HEK293T (cell line): Measurements from ENCODE around the gene SLC9A7.

Experiments used
- ARNT ChIP-seq: fragments of 450-650 bp; IDR thresholded peaks from 2 replicates; pipeline ENCODE4 v1.6.1; 2017; ENCODE audit warnings: mild to moderate bottlenecking
- BHLHE40 ChIP-seq: fragments of 450-650 bp; IDR thresholded peaks from 2 replicates; pipeline ENCODE4 v1.6.1; 2016; ENCODE audit warnings: mild to moderate bottlenecking, moderate library complexity, borderline replicate concordance
- CTBP1 ChIP-seq: fragments of 450-650 bp; IDR thresholded peaks from 2 replicates; pipeline ENCODE4 v1.6.1; 2016; ENCODE audit warnings: borderline replicate concordance
- ELF4 ChIP-seq: fragments of 450-650 bp; IDR thresholded peaks from 2 replicates; pipeline ENCODE4 v1.6.1; 2017; ENCODE audit warnings: antibody characterized with exemption
- FOXA1 ChIP-seq: fragments of 450-650 bp; IDR thresholded peaks from 2 replicates; pipeline ENCODE4 v1.6.1; 2016; ENCODE audit warnings: mild to moderate bottlenecking
- HDGF ChIP-seq: fragments of 450-650 bp; IDR thresholded peaks from 2 replicates; pipeline ENCODE4 v1.6.1; 2017; ENCODE audit warnings: antibody characterized with exemption, borderline replicate concordance
- NFRKB ChIP-seq: fragments of 450-650 bp; IDR thresholded peaks from 2 replicates; pipeline ENCODE4 v1.6.1; 2016; ENCODE audit warnings: mild to moderate bottlenecking, moderate library complexity
- SP1 ChIP-seq: fragments of 450-650 bp; IDR thresholded peaks from 2 replicates; pipeline ENCODE4 v1.6.1; 2017
- SUZ12 ChIP-seq: fragments of 450-650 bp; IDR thresholded peaks from 2 replicates; pipeline ENCODE4 v1.6.1; 2016; ENCODE audit warnings: mild to moderate bottlenecking
- TARDBP ChIP-seq: fragments of 450-650 bp; IDR thresholded peaks from 2 replicates; pipeline ENCODE4 v1.6.1; 2016
- ZNF384 ChIP-seq: fragments of 450-650 bp; IDR thresholded peaks from 2 replicates; pipeline ENCODE4 v1.6.1; 2016

DNA sequence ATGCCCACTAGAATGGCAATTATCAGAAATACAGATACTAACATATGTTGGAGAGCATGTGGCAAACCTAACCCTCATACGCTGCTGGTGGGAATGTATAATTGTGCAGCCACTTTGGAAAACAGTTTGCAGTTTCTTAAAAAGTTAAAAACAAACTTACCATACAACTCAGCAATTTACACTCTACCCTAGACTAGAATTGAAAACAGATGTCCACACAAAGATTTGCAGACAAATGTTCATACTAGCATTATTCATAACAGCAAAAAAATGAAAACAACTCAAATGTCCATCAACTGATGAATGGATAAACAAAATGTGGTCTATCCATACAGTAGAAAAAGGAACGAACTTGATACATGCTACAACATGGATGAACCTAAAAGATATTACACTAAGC lies 64.4 kb downstream of the SLC9A7 start:
- TF ChIP-seq SP1 (no peak), FOXA1 (no peak), ELF4 (no peak), BHLHE40 (no peak), ARNT (no peak), ZNF384 (no peak), HDGF (no peak), NFRKB (no peak), TARDBP (no peak), SUZ12 (no peak), CTBP1 (no peak)
